HG02588 (cell line): ENCODE data around the gene RPL23.

Experiments used
- ATAC-seq: cut with Tn5 transposase; IDR thresholded peaks from one replicate; pipeline ENCODE4 v1.9.1; 2021; ENCODE audit warnings: mild to moderate bottlenecking, moderate library complexity; ENCODE audit not compliant: unreplicated experiment

Gene RPL23

DNA sequence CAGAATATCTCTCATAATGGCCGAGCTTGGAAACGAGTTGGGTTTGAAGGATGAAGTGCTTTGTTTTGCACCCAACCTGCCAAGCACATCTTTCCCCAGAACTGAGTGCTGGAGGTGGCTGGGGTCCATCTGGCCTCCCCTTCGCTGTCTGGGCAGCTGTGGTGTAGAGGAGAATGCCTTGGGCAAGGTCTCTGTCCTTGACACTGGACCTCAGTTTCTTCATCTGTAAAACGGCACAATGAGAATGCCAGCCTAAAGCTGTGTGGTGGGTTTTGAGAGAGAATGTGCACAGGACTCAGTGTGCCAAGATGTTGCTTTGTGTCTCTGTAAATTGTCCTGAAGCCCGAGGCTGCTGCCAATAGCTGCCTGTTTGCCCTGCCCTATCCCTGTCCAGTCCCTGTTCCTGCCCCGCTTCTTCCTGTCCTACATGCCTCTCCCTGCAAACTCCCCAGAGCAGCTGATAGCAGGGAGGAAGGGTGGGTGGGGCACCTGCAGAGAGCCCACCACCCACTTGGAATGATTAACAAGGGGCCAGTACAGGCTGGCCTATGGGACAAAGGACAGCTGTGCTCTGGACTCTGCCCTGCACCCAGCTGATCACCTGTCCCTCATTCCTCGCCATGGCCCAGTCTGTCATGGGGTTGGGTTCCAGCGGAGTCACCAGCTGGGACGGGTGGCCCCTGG, 31.7 kb upstream of the RPL23 start:
- no peak for ATAC-seq

- no peak for ATAC-seq
Measured at GRCh38 chr17:38883592-38884526, 30.3 kb upstream of the RPL23 start.

DNA sequence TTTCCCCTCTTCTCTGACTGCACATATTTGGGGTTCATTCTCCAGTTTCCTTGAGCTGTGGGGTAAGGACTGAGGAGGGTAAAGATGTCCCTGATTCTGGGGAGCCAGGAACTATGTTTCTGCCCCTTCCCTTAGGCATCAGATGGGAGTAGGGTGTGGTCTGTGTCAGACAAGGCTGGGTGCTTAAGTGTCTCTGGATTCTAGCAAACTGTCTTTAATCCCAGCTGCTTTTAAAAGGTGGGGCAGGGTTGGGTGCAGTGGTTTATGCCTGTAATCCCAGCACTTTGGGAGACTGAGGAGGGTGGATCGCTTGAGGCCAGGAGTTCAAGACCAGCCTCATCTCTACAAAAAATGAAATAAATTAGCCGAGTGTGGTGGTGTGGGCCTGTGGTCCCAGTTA, 29.3 kb upstream of the RPL23 start:
- ATAC-seq, result no peak

GRCh38 chr17:38881600-38882191, 28.2 kb upstream of the RPL23 start:
- no peak for ATAC-seq

- no peak for ATAC-seq
Measured at GRCh38 chr17:38879878-38880665, 26.6 kb upstream of the RPL23 start.

- no peak for ATAC-seq
Measured at GRCh38 chr17:38877130-38877851, 23.8 kb upstream of the RPL23 start.

DNA sequence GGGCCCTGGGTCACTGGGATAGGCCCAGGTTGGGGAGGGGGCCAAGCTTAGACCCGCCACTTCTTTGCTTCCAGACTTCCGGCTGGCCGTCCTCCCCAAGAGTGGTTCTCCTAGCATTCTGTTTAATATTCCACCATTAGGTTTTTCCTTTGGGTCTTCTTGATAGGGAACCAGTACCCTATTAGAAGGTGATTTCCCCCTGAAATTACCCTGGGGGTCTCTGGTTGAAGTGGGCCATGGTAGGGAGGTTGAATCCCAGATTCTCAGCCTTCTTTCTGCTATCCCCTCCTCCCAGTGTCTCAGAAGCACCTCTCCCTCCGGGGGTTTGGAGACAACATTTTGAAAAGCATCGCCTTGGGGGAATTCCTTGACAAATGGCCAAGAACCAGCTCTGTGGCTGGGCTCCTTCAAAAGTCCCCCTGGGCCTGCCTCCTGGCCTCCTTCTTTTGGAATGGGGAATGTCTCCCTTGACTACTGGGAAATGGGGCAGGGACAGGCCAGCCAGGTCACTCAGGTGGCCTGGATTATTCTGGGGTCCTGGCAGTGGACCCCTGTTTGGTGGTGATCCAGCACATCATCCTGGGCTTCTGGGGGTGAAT, 22.1 kb upstream of the RPL23 start:
- no peak for ATAC-seq

DNA sequence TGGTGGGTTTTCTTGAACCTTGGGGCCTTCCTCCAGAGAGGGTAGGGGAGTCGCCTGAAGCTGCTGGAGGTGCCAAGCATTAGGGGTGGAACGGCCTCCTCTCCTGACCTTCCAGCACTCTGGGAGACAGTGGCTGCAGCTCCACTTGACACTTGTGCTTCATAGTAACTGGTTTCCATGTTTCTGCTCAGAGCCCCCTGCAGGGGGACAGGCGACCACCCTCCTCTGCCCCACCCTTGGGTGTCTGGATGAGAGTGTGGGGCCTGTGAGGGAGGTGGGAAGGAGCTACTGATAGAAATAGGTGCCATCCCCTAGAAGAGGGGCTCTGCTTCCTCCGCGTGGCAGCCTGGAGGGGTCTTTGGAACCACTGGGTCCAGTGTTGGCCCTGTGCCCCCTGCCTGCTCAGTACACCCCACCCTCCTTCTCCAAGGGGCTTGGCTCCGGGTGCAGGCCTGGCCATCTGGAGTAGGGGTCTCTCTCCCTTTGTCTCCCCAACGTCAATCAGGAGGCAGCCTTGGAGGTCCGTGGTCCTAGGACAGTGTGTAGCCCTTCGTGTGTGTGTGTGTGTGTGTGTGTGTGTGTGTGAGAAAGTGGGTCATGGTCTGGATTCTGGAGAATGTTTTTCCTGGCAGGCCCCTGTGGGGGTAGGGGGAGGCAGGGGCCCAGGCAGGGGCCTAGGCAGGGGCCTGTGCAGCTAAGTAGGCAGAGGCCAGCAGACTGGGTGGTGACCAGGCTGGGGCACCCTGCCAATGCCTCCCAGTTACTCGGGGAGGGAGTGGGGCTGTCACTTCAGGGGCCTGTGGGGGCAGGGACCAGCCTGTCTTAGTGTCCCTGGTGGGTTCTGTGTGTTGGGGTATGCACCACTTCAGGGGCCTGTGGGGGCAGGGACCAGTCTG, 21.2 kb upstream of the RPL23 start:
- ATAC-seq, result no peak

- ATAC-seq, result no peak
Measured at GRCh38 chr17:38873640-38874380, 20.3 kb upstream of the RPL23 start.

DNA sequence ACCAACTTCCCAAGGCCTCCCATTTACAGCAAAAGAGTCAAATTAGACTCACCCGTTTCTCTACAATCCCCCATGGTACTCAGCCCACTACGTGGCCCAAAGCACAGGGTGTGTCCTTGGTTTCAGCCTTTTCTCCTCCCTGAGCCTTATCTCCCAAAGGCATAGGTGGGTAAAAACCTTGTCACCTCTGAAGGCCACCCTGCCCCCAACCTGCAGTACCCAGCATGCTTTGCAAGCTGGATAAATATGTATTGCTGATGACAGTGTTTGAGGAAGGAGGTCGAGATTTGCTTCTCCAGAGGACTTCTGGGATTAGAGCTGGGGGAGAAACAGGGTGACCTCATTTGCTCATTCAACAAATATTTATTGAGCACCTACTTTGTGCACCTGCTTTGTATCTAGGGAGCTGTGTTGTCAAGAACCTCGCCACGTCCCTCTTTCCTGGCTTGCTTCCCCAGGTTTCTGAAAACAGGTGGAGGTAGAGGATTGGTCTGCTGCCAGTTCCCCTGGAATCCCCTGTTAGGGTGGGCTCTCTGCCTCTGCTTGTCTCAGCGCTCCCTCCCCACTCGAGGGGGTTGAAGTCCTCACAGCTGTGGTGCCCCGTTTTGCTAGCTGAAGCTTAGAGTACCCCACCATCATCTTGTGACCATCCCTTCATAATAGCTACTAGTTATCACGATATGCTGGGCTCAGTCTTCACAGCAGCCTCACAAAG, 19.3 kb upstream of the RPL23 start:
- no peak for ATAC-seq

DNA sequence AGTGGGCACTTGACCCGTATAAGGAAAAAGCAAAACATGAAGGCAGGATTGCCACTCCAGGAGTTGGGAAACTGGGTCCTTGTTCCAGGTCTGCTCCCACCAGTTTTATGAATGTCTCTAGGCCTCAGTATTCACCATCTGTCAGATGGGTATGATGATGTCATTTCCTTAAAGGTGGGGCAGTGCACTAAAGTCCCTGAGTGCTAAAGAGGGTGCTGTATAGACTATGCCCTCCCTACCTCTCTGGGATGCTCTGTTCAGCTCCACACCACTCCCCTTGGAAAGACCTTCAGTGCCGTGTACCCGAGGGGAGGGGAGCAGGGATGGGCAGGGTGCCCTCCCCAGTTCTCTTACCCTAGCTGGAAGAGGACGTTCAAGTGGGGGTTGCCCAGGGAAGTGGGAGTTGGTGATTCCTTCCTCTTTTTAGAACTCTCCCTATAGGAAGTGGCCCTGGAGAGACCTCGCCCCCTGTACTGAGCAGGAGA, 18.5 kb upstream of the RPL23 start:
- no peak for ATAC-seq

GRCh38 chr17:38871247-38872015, 17.9 kb upstream of the RPL23 start:
- ATAC-seq, result no peak

DNA sequence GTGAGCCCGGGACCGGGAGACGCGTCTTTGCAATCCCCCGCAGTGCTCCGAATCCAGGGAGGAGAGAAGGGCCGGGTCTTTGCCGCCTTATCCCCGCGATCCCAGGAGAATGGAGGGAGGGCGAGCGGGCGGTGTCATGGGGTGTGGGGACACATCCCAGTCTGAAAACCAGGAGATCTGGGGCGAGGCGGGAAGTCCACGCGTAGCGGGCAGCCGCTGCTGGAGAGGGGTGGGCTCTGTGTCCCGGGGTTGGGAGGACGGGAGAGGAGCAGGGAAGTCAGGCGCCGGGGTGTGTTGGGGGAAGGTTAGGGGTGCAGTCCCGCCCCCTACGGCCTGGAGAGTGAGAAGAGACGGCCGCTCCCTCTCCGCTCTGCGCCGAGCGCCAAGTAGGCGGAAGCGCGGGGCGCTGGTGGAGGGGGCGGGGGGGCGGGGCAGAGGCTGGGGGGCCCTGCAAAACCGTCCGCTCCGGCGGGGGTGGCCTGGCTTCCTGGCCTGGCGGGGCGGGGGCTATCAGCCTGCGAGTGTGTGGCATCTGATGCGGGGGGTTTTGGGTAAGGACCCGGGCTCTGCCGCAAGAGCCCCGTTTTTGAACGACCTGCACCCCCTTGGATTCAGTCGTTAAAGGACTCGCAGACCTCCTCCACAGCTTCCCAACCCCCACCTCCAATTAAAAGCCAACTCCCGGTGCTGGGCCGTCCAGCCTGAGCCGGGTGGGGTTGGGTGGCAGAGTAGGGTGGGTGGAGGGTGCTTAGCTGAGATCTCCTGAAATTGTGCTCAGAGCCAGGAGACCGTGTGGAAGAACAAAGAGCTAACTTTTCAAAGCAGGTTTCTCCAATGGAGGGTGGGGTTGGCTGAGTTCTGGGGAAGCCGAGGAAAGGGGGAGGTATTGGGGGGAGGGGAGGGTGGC, 17.0 kb upstream of the RPL23 start:
- ATAC-seq, result no peak

- peak; percentile 39 for ATAC-seq
Measured at GRCh38 chr17:38869526-38870258, 16.2 kb upstream of the RPL23 start, which contains the start of gene LASP1. Gene LASP1, plus strand, starts transcription at chr17:38870058. Its CDS starts 132 bp downstream, at chr17:38870190.
